ENCODE measurements around the gene TMPRSS13.
"Not testable (repeated sequence)": the region's sequence is repeated elsewhere in the genome, so short reads cannot be mapped to it uniquely, and the experiment has no call there.

Gene TMPRSS13

DNA sequence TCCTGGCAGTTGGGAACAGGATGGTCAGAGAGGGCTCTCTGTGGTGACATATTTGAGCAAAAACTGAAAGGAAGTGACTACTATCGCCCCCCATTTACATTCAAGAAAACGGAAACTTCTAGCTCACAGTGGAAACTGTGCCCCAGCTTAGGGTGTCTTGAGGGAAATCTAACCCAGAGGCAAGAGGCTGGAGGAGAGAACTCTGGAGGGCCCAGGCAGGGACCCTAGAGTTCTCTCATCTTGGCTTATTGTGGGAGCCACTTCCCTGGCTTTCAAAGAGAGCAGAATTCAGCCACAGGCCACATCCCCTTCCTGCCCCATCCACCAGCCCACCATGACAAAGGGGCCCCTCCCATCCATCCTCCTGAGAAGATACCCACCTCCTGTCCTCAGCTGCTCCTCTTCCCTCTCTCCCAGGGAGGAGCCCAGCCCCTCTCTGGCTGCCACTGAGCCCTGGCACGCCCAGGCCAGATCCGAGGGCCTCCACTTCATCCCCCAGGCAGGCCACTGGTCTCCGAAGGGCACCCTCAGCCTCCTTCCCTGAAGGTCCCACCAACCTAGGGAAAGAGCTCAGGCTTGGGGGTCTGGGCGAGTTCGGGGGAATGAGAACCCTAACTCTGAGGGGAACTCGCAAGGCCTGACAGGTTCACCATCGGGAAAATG is 1.6 kb upstream of the TMPRSS13 start:
- no peak for DNase-seq (ENCODE audit: low spot score)

GRCh38 chr11:117929916-117930570 is 841 bp upstream of the TMPRSS13 start:
- no peak for DNase-seq (ENCODE audit: low spot score)

- no peak for DNase-seq (ENCODE audit: low spot score)
Observed at GRCh38 chr11:117928446-117929141, 608 bp downstream of the TMPRSS13 start.

GRCh38 chr11:117927926-117928325 is 1.3 kb downstream of the TMPRSS13 start:
- no peak for DNase-seq (ENCODE audit: low spot score)

GRCh38 chr11:117926166-117926565 is 3.0 kb downstream of the TMPRSS13 start:
- DNase-seq (ENCODE audit: low spot score) = not testable (repeated sequence)

- DNase-seq (ENCODE audit: low spot score) = no peak
Observed at GRCh38 chr11:117925198-117925925, 3.8 kb downstream of the TMPRSS13 start.

GRCh38 chr11:117924631-117925170 is 4.5 kb downstream of the TMPRSS13 start:
- DNase-seq (ENCODE audit: low spot score) = no peak

GRCh38 chr11:117923773-117924172 is 5.4 kb downstream of the TMPRSS13 start:
- no peak for DNase-seq (ENCODE audit: low spot score)

DNA sequence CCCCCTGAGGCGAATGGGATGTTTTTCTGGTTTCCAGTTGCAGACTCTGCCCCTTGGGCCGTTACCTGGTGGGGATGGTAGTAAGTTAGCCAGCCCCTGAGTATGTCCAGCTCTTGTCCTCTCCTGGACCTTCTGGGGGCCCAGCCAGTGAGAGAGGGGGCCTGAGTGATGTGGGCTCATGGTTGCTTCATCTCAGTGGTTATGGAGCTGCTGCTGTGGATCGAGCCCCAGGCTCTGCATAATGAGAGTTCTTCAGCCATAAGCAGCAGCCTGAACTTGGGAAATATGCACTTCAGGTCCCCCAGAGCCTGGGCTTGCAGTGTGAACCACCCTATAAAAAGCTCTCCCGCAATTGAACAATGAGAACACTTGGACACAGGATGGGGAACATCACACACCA is 5.9 kb downstream of the TMPRSS13 start:
- no peak for DNase-seq (ENCODE audit: low spot score)

DNA sequence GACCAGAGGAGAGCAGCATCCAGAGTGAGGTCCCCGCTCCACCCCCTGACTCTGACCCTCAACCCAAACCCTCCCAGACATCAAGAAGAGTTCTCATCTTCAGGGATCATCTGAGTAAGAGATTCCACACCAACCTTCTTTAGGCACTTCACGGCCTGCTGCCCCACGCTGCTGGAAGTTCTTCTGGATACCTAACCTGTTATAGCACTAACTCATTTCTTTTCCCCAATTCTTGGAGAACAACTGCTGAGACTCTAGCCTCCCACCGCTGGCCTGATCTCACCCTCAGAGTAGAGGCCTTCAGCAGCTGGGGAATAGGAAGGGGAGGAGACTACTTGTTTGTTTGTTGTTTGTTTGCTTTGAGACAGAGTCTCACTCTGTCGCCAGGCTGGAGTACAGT is 7.3 kb downstream of the TMPRSS13 start:
- no peak for DNase-seq (ENCODE audit: low spot score)

GRCh38 chr11:117921456-117921855 is 7.7 kb downstream of the TMPRSS13 start:
- DNase-seq (ENCODE audit: low spot score) = no peak

DNA sequence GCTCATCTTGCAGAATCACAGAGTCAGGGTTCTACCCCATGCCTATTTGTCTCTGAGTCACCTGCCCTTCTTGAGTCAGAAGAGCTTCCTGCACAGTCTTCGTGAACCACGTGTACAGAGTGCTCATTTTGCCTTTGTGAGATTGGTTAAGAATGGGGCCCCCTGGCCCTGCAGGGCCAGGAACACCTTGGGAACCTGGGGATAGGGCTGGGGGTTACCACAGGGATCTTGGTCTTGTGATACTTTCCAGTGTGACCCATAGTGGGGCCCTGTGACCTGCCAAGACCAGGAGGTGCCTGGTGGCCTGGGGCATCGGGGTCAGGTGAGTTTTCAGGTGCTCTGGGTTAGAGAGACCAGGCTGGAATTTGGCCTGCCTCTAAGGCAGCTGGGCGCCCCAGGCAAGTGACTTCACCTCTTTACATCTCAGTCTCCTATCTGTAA is 9.4 kb downstream of the TMPRSS13 start:
- no peak for DNase-seq (ENCODE audit: low spot score)

GRCh38 chr11:117919341-117919740 is 9.9 kb downstream of the TMPRSS13 start:
- no peak for DNase-seq (ENCODE audit: low spot score)

DNA sequence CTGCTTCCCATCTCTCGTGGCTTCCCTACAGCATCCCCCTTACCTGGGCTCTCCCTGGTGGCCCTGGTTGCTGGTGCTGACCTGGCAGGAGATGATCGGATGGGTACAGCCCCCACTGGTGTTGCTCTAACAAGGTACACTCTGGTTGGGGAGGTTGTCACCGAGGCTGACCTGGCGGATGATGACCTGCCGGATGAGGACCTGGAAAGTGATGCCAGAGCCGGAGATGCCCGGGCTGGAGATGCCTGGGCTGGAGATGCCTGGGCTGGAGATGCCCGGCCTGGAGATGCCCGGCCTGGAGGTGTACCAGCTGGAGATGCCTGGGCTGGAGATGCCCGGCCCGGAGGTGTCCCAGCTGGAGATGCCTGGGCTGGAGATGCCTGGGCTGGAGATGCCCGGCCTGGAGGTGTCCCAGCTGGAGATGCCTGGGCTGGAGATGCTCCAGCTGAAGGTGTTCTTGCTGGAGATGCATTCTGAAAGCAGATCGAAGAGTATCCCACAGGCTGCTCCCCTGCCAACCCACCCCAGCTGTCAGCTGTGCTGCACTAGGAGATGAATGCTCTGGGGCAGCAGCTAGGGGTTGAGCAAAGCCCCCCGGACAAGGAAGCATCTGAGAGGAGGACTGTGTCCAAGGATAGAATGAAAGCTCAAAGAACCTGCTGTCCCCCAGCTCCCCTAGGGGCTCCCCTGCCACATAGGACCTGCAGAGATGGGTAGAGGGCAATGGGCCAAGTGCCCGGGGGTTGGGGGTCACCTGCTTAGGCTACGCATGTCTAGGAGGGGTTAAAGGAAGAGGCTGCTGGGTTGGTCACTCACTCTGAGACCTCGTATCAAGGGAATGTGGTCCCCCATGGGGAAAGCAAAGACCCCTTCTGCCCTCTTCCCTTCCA is 10.6 kb downstream of the TMPRSS13 start:
- no peak for DNase-seq (ENCODE audit: low spot score)

DNA sequence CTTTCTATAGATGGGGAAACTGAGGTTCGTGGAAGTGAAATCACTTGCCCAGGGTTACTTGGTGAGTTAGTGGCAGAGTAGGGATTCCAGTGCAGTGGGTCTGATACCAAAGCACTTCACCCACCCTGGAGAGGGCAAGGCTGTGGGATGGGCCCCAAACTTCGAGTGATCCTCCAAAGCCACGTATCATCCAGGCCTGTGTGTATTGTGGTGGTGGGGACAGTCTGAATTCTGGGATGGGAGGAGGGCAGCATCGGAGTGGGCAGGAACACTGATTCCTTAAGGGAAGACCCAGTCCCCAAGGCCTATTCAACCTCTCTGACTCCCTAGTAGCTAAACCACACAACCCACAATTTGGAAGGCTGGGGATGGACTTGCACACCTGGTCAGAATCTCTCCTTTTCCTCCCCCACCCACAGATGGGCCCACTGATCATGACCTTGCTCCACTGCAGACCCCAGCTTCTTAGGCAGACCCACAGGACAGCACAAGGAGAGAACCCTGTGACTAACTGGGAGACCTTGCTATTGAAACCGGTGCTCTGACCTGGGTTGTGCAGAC is 11.5 kb downstream of the TMPRSS13 start:
- no peak for DNase-seq (ENCODE audit: low spot score)

DNA sequence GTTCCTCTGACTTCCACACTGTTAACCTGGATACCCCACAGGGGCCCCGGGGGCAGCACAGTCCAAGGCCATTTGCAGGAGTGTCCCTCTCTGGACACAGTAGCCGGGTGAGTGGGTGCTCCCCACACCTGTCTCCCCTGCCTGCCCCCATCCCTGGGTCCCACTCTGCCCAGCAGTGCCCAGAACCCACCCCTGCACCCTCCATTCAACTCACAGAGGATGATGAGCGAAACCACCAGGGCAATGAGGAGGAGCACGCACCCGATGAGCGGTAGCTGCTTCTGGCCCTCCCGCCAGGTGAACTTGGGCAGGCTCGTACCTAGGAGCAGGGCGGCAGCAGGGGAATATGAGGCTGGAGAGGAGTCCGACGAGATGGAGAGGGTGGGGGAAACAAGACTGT is 12.2 kb downstream of the TMPRSS13 start:
- no peak for DNase-seq (ENCODE audit: low spot score)

- no peak for DNase-seq (ENCODE audit: low spot score)
Observed at GRCh38 chr11:117915672-117916235, 13.4 kb downstream of the TMPRSS13 start.

DNA sequence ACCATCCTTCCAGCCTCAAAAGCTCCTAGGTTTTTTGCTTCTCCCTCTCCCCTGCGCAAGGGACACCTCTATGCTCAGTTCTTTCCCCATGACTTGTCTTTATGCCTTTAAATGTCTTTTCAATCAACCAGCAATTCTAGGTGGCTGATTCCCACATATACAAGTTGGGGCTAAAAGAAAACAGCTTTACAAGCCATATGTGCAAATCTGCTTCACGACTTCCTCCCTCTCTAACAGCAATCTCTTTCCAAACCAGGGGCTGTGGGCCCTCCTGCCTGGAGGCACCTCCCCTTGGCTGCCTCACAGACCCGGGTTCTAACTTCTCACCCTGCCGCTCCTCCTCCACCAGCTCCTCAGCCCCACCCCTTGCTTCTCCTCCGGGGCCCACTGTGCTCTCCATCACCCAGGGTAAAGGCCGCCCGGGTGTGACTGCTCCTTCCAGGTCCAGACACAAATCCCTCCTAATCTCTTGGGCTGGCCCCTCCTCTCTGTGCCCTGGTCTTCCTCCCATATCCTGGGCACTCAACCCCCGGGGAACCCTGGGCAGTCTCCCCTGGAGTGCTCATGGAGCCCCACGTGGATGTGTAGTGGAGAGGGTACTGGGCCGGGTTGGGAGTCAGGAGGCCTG is 14.1 kb downstream of the TMPRSS13 start:
- no peak for DNase-seq (ENCODE audit: low spot score)

DNA sequence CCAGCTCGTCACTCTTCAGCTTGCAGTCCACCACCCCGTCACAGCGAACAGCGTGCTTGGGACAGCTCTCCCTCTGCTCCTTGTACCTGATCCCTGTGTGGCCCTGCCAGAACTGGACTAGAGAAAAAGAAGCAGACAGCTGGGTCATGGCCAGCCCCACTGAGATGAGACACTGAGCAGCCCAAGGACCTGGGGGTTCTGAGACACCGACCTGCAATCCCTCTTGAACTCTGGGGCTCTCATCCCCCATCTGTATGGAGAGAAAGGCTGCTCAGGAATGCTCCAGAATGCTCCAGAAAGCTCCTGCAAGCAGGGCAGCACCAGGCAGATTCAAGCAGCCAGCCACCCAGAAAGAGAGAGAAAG is 14.8 kb downstream of the TMPRSS13 start:
- no peak for DNase-seq (ENCODE audit: low spot score)

DNA sequence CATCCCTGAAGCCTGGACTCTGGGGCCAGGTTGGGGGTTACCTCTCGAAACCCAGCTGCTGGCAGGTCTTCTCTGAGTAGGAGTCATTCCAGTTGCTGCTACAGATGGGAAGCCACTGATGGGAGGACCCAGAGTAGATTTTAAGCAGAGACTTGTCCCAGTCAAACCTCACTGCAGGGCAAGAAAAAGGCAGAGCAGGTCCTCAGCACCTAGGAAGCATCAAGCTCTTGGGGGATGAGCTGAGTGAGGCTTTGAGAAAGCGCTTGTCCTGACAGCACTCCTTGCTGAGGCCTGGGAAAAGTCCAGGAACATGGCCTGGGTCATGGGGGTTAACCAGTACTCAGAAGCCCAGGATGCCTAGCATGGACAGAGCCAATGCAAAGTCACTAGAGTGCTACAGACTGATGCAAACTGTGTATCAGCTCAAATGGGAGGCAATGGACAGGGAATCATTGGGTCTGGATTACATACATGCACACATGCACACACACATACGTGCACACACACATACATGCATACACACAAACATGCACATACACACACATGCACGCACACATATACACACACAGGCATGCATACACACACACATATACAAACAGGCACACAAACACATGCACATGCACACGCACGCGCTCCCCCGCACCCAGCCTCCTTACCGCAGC is 15.3 kb downstream of the TMPRSS13 start:
- DNase-seq (ENCODE audit: low spot score) = no peak
